Panc1 (cell line): Measurements from ENCODE around the gene MIER3. TPM values are rescaled to one million over a fixed set of nuclear protein-coding genes. Genes with fewer than 3 reads are reported as not detected.

Source experiments
- ATAC-seq: fragments of 200-7000 bp; cut with Tn5 transposase; 2 replicates; pipeline ENCODE4 v1.9.1; 2020; ENCODE audit warnings: mild to moderate bottlenecking, moderate library complexity
- BruUV-seq: library from RNA; stranded (reverse); fragments of 400-500 nt; replicated peaks from 2 replicates; lab custom pipeline; 2021; lab: Mats Ljungman, UMichigan
- CTCF ChIA-PET: fragments of 300-600 bp; sonication (Branson Sonifier 250); formaldehyde crosslinking; loops from one replicate; lab custom pipeline; 2022; ENCODE audit warnings: antibody characterized with exemption; lab: Charles Lee
- POLR2A ChIA-PET: fragments of 300-600 bp; sonication (Branson Sonifier 250); formaldehyde crosslinking; loops from one replicate; lab custom pipeline; 2022; ENCODE audit warnings: antibody characterized with exemption; lab: Charles Lee
- DNase-seq: peaks from one replicate; pipeline ENCODE4 v3.0.0-alpha.2; 2010; ENCODE audit warnings: low read depth, low spot score
- H3K27ac ChIP-seq: 2 replicates; pipeline ENCODE4 v1.5.1; 2011; ENCODE audit warnings: mild to moderate bottlenecking, low read length, inconsistent platforms
- H3K27me3 ChIP-seq: fragments of 200-500 bp; sonication (Bioruptor generic); 2 replicates; pipeline ENCODE4 v1.6.0; 2014; ENCODE audit warnings: low read length, inconsistent platforms; ENCODE audit not compliant: control insufficient read depth, insufficient read depth
- H3K36me3 ChIP-seq: fragments of 200-500 bp; sonication (Bioruptor generic); 2 replicates; pipeline ENCODE4 v1.5.1; 2014; ENCODE audit warnings: inconsistent platforms, mild to moderate bottlenecking, low read length, moderate library complexity; ENCODE audit not compliant: control insufficient read depth, insufficient read depth
- H3K4me1 ChIP-seq: 2 replicates; pipeline ENCODE4 v1.5.1; 2011; ENCODE audit warnings: inconsistent platforms, mild to moderate bottlenecking, low read length, moderate library complexity; ENCODE audit not compliant: control insufficient read depth, insufficient read depth
- H3K4me3 ChIP-seq, 2 experiments: 2 replicates each; pipeline ENCODE4 v1.5.1; 2011 to 2012; ENCODE audit warnings: low read depth in 2 of 2, low read length in 2 of 2, mild to moderate bottlenecking in 2 of 2, inconsistent platforms in 1 of 2, moderate library complexity in 1 of 2
- H3K9me3 ChIP-seq: fragments of 200-500 bp; sonication (Bioruptor generic); 2 replicates; pipeline ENCODE4 v1.5.1; 2014; ENCODE audit warnings: low read depth, mild to moderate bottlenecking, inconsistent platforms, low read length, moderate library complexity; ENCODE audit not compliant: control insufficient read depth, insufficient read depth
- CTCF ChIP-seq: fragments of 450-650 bp; IDR thresholded peaks from 2 replicates; pipeline ENCODE4 v1.5.1; 2017; ENCODE audit warnings: mild to moderate bottlenecking
- POLR2AphosphoS5 ChIP-seq: IDR thresholded peaks from 2 replicates; pipeline ENCODE4 v1.6.1; 2012; ENCODE audit warnings: mild to moderate bottlenecking, low read depth, low read length, moderate library complexity
- REST ChIP-seq, 2 experiments: IDR thresholded peaks; 2 replicates each; pipeline ENCODE4 v1.6.1; 2011 to 2012; ENCODE audit warnings: low read depth in 2 of 2, control low read depth in 1 of 2, low read length in 1 of 2, mild to moderate bottlenecking in 1 of 2, moderate library complexity in 1 of 2; ENCODE audit not compliant: insufficient read depth in 1 of 2
- SIN3A ChIP-seq: IDR thresholded peaks from 2 replicates; pipeline ENCODE4 v1.6.1; 2012; ENCODE audit warnings: low read depth, mild to moderate bottlenecking, low read length, moderate library complexity, borderline replicate concordance; ENCODE audit not compliant: insufficient read depth
- TCF7L2 ChIP-seq: IDR thresholded peaks from 2 replicates; pipeline ENCODE4 v1.6.1; 2011; ENCODE audit warnings: mild to moderate bottlenecking, low read depth, low read length, inconsistent platforms
- in situ Hi-C: cut with HindIII; loops from 2 replicates; pipeline ENCODE4 v1.10.0; 2016; ENCODE audit warnings: low sequenced_read_pairs, low pct_unique_long_range_greater_than_20kb
- intact Hi-C: fragments of 100-400 bp; cut with micrococcal nuclease; formaldehyde crosslinking; loops from one replicate; pipeline ENCODE4 v1.10.0; 2022; ENCODE audit not compliant: unreplicated experiment
- total RNA-seq: library from RNA; stranded (reverse); gene quantifications from one replicate; pipeline ENCODE4 v1.2.1, GENCODE V29; 2021; ENCODE audit not compliant: unreplicated experiment

The MIER3 gene
- total RNA-seq, 1 experiment from 2014 or later, result 29.7 TPM

- intact Hi-C loops (no loop called here), in situ Hi-C loops (no loop called here)
- peaks cover 4% of the 10 kb centered on the region; the same call in 1 of the 2 replicates for H3K36me3 ChIP-seq
- H3K27me3 ChIP-seq, result no peaks in the 10 kb centered on the region
- no peak overlapping the region for H3K27ac ChIP-seq
- no peak for DNase-seq
- CTCF ChIA-PET, result no interaction called here
- ATAC-seq, result no peak
- H3K9me3 ChIP-seq, result no peaks in the 10 kb centered on the region
- no peak overlapping the region for H3K4me3 ChIP-seq
- H3K4me1 ChIP-seq, result peaks cover 7% of the 10 kb centered on the region
- BruUV-seq, result no TSS peak
- TF ChIP-seq REST (IDR thresholded peaks at IDR 0.05; ENCODE audit: insufficient read depth in 1 of 2, low read depth in 2 of 2, low read length in 1 of 2) (no peak), TCF7L2 (no peak), SIN3A (no peak), CTCF (no peak), POLR2AphosphoS5 (no peak)
- POLR2A ChIA-PET, result no interaction called here
Measured at GRCh38 chr5:56914678-56915077, 37.2 kb downstream of the MIER3 start.

- no peak for TF ChIP-seq POLR2AphosphoS5
- no peak for TF ChIP-seq TCF7L2
- TF ChIP-seq SIN3A, result no peak
- no peak for TF ChIP-seq CTCF
- no peak for TF ChIP-seq REST (IDR thresholded peaks at IDR 0.05; ENCODE audit: insufficient read depth in 1 of 2, low read depth in 2 of 2, low read length in 1 of 2)
- no TSS peak for BruUV-seq
- Histone ChIP-seq H3K27me3 (no peaks in the 10 kb centered on the region), H3K36me3 (peaks cover 4% of the 10 kb centered on the region; the same call in 1 of the 2 replicates), H3K27ac (no peak overlapping the region), H3K4me1 (peaks cover 8% of the 10 kb centered on the region), H3K4me3 (no peak overlapping the region), H3K9me3 (no peaks in the 10 kb centered on the region)
- CTCF ChIA-PET, result no interaction called here
- no peak for ATAC-seq
- in situ Hi-C loops (no loop called here), intact Hi-C loops (no loop called here)
- POLR2A ChIA-PET, result no interaction called here
- no peak for DNase-seq
Measured at GRCh38 chr5:56913766-56914165, 38.2 kb downstream of the MIER3 start.
